ENCODE measurements around the gene CADM3. TPM values are rescaled to one million over a fixed set of nuclear protein-coding genes. Genes with fewer than 3 reads are reported as not detected.

The CADM3 gene
- total and polyA plus RNA-seq, 2 experiments from 2014 or later = 2.0 to 4.4 TPM

DNA sequence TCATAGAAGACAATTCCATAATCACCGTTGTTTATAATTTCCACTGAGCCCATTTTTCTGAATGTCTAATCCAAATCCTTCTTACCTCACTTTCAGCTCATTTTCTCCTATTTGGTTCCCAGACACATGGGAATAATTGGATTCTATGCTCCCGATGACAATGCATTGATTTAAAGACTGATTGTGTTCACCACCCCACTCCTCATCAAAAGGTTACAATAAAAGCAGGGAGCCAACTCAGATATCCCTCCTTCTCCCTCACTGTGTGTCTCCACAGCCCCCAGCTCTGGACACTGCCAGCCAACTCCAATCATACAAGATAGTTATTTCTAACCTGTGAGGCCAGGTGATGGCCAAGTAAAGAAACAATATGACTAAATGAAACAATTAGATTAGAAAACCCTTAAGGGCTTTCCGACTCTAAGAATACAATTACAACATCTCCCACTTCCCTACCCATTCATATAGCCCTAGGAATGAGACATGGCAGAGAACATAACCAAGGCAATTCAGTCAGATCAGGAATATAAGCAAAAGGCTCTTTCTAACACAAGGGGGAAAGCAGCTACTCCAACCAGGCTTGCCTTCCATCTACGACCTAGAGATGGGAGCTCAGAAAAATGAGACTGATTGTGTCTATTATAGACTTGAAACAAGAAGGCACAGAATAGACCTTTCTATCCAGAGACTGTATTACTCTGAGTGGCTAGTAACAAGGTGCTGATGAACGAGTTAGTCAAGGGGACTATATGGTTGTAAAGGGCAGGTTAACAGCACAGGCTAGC is 28.5 kb upstream of the CADM3 start:
- Histone ChIP-seq H2AFZ (no peak overlapping the region), H3K4me3 (no peak overlapping the region), H3K27me3 (ENCODE audit: insufficient read depth) (no peaks in the 10 kb centered on the region), H3K36me3 (ENCODE audit: insufficient read depth) (no peaks in the 10 kb centered on the region), H4K20me1 (replicated peaks; ENCODE audit: insufficient read depth) (no peaks in the 10 kb centered on the region; the same call in 1 of the 2 replicates), H3F3A (replicated peaks; ENCODE audit: low read depth) (no peaks in the 10 kb centered on the region), H3K9me2 (ENCODE audit: insufficient read depth) (peaks cover 3% of the 10 kb centered on the region; the same call in 1 of the 2 replicates), H3K4me1 (ENCODE audit: insufficient read depth) (peaks cover 7% of the 10 kb centered on the region; the same call in 1 of the 2 replicates), H3K79me2 (replicated peaks; ENCODE audit: insufficient read depth) (no peaks in the 10 kb centered on the region), H3K27ac (ENCODE audit: low read depth) (no peak overlapping the region), H3K4me2 (no peak overlapping the region)
- DNase-seq (ENCODE audit: low spot score) (no peak), ATAC-seq (no peak)
- H3K27me3 Mint-ChIP-seq (ENCODE audit: insufficient read depth, low read depth, poor library complexity) = no peaks in the 10 kb centered on the region
- H3K4me3 Mint-ChIP-seq = no peak overlapping the region
- H3K27ac Mint-ChIP-seq = no peak overlapping the region
- TF ChIP-seq NANOG (IDR thresholded peaks at IDR 0.05; ENCODE audit: borderline replicate concordance) = no peak
- TF ChIP-seq EZH2phosphoT487 (IDR thresholded peaks at IDR 0.05; ENCODE audit: unreplicated experiment) = no peak
- TF ChIP-seq ZNF114 (CRISPR knock-in tag; IDR thresholded peaks at IDR 0.05) = no peak
- TF ChIP-seq, protein P1, sequence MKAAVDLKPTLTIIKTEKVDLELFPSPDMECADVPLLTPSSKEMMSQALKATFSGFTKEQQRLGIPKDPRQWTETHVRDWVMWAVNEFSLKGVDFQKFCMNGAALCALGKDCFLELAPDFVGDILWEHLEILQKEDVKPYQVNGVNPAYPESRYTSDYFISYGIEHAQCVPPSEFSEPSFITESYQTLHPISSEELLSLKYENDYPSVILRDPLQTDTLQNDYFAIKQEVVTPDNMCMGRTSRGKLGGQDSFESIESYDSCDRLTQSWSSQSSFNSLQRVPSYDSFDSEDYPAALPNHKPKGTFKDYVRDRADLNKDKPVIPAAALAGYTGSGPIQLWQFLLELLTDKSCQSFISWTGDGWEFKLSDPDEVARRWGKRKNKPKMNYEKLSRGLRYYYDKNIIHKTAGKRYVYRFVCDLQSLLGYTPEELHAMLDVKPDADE (IDR thresholded peaks at IDR 0.05) = no peak
- TF ChIP-seq, protein P2, sequence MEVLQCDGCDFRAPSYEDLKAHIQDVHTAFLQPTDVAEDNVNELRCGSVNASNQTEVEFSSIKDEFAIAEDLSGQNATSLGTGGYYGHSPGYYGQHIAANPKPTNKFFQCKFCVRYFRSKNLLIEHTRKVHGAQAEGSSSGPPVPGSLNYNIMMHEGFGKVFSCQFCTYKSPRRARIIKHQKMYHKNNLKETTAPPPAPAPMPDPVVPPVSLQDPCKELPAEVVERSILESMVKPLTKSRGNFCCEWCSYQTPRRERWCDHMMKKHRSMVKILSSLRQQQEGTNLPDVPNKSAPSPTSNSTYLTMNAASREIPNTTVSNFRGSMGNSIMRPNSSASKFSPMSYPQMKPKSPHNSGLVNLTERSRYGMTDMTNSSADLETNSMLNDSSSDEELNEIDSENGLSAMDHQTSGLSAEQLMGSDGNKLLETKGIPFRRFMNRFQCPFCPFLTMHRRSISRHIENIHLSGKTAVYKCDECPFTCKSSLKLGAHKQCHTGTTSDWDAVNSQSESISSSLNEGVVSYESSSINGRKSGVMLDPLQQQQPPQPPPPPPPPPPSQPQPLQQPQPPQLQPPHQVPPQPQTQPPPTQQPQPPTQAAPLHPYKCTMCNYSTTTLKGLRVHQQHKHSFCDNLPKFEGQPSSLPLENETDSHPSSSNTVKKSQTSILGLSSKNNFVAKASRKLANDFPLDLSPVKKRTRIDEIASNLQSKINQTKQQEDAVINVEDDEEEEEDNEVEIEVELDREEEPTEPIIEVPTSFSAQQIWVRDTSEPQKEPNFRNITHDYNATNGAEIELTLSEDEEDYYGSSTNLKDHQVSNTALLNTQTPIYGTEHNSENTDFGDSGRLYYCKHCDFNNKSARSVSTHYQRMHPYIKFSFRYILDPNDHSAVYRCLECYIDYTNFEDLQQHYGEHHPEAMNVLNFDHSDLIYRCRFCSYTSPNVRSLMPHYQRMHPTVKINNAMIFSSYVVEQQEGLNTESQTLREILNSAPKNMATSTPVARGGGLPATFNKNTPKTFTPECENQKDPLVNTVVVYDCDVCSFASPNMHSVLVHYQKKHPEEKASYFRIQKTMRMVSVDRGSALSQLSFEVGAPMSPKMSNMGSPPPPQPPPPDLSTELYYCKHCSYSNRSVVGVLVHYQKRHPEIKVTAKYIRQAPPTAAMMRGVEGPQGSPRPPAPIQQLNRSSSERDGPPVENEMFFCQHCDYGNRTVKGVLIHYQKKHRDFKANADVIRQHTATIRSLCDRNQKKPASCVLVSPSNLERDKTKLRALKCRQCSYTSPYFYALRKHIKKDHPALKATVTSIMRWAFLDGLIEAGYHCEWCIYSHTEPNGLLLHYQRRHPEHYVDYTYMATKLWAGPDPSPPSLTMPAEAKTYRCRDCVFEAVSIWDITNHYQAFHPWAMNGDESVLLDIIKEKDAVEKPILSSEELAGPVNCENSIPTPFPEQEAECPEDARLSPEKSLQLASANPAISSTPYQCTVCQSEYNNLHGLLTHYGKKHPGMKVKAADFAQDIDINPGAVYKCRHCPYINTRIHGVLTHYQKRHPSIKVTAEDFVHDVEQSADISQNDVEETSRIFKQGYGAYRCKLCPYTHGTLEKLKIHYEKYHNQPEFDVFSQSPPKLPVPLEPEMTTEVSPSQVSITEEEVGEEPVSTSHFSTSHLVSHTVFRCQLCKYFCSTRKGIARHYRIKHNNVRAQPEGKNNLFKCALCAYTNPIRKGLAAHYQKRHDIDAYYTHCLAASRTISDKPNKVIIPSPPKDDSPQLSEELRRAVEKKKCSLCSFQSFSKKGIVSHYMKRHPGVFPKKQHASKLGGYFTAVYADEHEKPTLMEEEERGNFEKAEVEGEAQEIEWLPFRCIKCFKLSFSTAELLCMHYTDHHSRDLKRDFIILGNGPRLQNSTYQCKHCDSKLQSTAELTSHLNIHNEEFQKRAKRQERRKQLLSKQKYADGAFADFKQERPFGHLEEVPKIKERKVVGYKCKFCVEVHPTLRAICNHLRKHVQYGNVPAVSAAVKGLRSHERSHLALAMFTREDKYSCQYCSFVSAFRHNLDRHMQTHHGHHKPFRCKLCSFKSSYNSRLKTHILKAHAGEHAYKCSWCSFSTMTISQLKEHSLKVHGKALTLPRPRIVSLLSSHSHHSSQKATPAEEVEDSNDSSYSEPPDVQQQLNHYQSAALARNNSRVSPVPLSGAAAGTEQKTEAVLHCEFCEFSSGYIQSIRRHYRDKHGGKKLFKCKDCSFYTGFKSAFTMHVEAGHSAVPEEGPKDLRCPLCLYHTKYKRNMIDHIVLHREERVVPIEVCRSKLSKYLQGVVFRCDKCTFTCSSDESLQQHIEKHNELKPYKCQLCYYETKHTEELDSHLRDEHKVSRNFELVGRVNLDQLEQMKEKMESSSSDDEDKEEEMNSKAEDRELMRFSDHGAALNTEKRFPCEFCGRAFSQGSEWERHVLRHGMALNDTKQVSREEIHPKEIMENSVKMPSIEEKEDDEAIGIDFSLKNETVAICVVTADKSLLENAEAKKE (CRISPR knock-in tag; IDR thresholded peaks at IDR 0.05) = no peak
- TF ChIP-seq CREB1 (CRISPR knock-in tag; IDR thresholded peaks at IDR 0.05; ENCODE audit: low read depth) = no peak
- TF ChIP-seq STAT1 (IDR thresholded peaks at IDR 0.05; ENCODE audit: unreplicated experiment) = no peak
- TF ChIP-seq EZH2 (IDR thresholded peaks at IDR 0.05; ENCODE audit: low read depth, unreplicated experiment) = no peak
- TF ChIP-seq POLR2AphosphoS5 (IDR thresholded peaks at IDR 0.05; ENCODE audit: low read depth) = no peak
- TF ChIP-seq CTCF (conservative IDR thresholded peaks at IDR 0.05; ENCODE audit: low read depth in 2 of 2) = no peak
- TF ChIP-seq JUNB (IDR thresholded peaks at IDR 0.05; ENCODE audit: unreplicated experiment) = no peak
- TF ChIP-seq, protein P3, sequence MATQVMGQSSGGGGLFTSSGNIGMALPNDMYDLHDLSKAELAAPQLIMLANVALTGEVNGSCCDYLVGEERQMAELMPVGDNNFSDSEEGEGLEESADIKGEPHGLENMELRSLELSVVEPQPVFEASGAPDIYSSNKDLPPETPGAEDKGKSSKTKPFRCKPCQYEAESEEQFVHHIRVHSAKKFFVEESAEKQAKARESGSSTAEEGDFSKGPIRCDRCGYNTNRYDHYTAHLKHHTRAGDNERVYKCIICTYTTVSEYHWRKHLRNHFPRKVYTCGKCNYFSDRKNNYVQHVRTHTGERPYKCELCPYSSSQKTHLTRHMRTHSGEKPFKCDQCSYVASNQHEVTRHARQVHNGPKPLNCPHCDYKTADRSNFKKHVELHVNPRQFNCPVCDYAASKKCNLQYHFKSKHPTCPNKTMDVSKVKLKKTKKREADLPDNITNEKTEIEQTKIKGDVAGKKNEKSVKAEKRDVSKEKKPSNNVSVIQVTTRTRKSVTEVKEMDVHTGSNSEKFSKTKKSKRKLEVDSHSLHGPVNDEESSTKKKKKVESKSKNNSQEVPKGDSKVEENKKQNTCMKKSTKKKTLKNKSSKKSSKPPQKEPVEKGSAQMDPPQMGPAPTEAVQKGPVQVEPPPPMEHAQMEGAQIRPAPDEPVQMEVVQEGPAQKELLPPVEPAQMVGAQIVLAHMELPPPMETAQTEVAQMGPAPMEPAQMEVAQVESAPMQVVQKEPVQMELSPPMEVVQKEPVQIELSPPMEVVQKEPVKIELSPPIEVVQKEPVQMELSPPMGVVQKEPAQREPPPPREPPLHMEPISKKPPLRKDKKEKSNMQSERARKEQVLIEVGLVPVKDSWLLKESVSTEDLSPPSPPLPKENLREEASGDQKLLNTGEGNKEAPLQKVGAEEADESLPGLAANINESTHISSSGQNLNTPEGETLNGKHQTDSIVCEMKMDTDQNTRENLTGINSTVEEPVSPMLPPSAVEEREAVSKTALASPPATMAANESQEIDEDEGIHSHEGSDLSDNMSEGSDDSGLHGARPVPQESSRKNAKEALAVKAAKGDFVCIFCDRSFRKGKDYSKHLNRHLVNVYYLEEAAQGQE (IDR thresholded peaks at IDR 0.05; ENCODE audit: unreplicated experiment) = no peak
- TF ChIP-seq ZNF331 (CRISPR knock-in tag; IDR thresholded peaks at IDR 0.05; ENCODE audit: low read depth) = no peak
- no peaks in the 10 kb centered on the region for H3K36me3 Mint-ChIP-seq (ENCODE audit: low read depth)
- H3K9me3 Mint-ChIP-seq = no peaks in the 10 kb centered on the region
- H3K4me1 Mint-ChIP-seq = peaks cover 5% of the 10 kb centered on the region
